NAMALWA (cell line): ENCODE data around the gene PSMA6.
A peak's percentile ranks its signal among the peaks of the same experiment; 100 is the strongest.
"Not testable (repeated sequence)": the region's sequence is repeated elsewhere in the genome, so short reads cannot be mapped to it uniquely, and the experiment has no call there.

Experiments
- DNase-seq: peaks from one replicate; pipeline ENCODE4 v3.0.0-alpha.2; 2015; ENCODE audit warnings: low spot score

The PSMA6 gene

DNA sequence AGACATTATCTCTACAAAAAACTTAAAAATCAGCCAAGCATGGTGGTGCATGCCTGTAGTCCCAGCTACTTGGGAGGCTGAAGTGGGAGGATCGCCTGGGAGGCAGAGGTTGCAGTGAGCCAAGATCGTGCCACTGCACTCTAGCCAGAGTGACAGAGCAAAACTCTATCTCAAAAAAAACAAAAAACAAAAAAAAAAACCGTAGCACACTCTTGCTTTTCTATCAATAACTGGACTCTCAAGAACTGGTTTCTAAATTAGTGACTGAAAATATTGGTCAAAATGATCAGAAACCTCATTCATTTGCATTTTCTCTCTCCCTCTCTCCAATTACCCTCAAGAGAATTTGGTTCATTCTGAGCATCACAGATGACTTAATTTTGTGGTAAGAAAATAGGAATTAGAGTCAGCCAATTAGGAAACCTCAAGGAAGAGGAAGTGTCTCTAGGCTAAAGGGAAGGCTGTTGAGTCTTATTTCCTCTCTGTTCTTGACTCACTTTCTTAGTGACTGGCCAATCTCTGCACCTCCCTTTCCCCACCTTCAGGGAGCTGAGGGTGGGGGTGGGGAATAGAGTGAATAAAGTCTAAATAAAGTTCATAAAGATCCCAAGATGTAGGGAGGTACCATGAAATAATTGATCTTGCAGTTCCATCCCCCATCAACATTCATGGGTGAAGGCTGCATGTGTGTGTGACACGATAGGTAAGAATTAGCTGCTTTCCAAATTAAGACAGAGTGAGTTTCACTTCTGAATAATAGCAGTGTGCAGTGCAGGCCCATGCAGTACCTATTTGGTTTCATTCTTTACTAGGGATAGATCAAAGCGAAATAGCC, 6.8 kb upstream of the PSMA6 start:
- peak; percentile 68 for DNase-seq

- peak; percentile 38 for DNase-seq
Observed at GRCh38 chr14:35286003-35286600, 6.1 kb upstream of the PSMA6 start.

DNA sequence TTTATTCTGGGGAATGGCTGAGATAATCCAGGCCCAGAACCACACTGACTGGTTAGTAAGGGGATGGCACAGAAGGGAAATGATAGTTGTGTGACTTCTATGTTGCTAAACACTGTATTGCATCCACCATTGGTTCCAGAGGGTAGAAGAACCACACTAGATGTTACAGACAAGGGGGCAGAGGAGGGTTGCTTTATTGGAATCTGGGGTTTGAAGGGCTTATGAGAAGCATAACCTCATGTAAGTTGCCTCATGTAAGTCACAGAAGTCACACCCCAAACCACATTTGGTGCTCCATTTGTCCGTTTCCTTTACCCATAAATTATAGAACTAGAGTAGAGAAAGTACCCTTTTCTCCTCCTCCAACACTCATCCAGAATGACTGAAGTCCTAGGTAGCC, 5.5 kb upstream of the PSMA6 start:
- peak; percentile 24 for DNase-seq

DNA sequence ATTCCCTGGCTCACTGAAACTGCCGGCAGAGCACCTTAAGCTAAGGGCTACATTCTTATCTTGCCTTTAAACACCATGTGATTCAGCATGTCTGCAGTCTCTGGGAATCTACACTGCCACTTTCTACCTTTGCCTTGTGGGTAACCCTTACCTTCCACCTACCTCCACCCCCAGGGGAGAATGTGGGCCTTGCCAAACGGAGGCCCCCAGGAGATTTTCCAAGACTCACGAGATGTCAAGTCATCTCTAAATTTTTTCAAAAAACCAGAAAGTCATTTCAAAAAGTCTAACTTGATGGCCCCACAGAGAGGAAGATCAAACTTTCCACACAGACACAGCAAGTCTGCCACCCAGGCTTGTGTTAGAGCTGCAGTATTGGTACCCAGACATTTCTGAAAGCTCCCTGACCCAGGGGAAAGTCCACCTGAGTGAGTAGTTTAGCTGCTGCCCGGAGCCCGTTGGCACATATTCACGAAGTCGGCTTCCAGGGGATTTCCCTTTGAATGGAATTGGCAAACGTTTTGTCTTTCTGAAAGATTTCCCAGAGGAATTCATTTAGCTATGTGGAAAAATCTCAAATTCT, 4.7 kb upstream of the PSMA6 start:
- DNase-seq, result no peak

GRCh38 chr14:35289623-35290022, 2.6 kb upstream of the PSMA6 start:
- no peak for DNase-seq

DNA sequence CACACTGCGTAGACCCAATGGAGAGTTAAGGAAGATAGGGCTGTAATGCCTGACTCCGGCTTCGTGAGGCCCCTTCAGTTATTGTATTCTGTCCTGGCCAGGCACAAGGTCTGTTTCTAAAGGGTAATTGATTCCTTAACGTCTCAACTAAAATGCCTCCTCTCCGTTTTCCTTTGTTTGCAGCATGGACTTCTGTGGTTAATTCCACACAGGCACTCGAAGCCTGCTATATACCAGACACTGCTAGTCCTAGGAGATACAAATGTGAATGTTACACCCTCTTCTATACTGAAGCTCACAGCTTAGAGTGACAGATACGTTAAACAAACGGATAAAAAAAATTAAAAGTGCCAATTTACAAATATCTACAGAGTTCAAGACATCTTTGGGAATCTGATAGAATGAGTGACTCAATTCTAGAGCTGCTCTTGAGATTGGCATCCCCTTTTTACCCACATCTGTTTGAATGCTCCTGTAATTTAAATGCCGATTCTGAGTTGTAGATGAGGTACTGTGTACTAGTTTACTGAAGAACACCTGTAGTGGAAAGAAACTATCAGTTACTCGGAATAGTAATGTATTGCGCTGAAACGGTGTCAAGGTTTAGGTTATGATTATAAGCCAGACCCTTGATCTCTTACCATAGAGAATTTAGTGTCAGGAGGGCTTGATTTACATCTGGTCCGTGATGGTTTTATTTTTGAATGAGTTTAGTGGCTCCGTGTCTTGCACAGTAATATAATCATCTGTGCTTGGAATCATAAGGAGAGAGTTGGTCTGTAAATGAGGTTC, 784 bp downstream of the PSMA6 start:
- DNase-seq, result peak; percentile 23

DNA sequence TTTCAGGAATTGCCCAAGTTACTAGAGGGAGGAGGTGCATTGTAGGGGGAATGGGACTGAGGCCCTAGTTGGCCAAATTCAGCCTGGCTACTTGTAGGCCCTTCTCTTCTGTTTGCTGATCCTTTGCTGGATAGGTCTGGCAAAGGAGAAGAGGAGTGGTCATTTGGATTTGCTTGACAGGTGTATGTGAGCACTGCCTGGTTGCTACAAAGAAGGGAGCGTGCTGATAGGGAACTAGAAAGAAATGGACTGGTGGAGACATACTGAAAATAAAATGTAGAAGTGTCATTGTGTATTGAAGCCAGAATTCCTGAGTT, 3.6 kb downstream of the PSMA6 start:
- no peak for DNase-seq

GRCh38 chr14:35296545-35296944, 4.4 kb downstream of the PSMA6 start:
- DNase-seq, result no peak

DNA sequence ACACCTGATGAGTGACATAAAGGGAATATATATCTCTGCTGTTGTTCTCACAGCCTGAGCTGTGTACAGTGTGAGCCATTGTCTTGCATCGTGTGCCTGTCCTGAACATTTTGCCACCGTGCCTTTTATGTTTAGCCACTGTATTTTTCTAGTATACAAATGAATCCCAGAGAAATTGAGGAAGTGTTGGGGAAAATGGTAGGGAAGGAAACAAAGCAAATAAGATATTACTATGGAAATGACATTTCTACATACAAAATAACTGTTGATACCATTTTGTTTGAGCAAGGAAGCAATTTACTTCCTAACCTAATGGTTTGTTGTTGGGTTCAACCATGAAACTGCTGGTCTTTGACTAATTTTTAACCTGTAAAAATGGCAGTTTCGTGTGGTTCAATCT, 5.5 kb downstream of the PSMA6 start:
- no peak for DNase-seq

DNA sequence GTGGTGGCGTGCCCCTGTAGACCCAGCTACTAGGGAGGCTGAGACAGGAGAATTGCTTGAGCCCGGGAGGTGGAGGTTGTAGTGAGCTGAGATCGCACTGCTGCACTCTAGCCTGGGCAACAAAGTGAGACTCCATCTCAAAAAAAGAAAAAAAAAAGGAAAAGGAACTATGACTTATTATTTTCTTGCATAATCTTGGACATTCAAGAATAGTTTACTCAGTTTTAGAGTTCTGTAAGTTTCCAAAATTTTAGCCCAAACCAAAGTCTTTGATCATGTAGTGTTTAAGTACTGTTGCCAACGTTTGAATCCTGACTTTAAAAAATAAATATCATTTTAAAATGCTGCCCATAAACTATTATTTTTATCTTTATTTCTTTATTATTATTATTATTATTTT, 6.2 kb downstream of the PSMA6 start:
- DNase-seq, result no peak

- DNase-seq, result no peak
Observed at GRCh38 chr14:35299708-35300107, 7.5 kb downstream of the PSMA6 start.

DNA sequence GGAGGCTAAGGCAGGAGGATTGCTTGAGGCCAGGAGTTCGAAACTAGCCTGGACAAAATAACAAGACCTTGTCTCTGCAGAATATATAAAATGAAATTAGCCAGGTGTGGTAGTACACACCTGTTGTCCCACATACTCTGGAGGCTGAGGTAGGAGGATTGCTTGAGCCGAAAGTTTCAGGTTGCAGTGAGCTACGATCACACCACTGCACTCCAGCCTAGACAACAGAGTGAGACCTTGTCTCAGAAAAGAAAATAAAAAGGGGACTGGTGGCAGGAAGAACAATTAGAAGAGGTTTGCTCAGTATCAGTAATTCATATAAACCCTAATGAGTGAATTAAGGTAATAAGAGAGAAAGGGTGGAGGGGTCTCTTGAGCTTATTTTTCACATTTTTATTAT, 8.0 kb downstream of the PSMA6 start:
- no peak for DNase-seq

DNA sequence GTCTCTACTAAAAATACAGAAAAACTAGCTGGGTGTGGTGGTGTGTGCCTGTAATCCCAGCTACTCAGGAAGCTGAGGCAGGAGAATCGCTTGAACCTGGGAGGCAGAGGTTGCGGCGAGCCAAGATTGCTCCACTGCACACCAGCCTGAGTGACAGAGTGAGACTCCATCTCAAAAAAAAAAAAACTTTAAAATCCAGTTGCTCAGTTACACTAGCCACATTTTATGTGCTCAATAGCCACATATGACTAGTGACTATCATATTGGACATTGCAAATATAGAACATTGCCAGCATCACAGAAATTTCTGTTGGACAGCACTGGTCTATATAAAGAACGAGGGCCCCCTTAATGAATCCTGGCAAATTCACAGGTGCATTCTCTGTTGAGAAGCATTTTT, 9.2 kb downstream of the PSMA6 start:
- not testable (repeated sequence) for DNase-seq

GRCh38 chr14:35301735-35302528, 9.8 kb downstream of the PSMA6 start:
- DNase-seq, result no peak

GRCh38 chr14:35303149-35303935, 11.2 kb downstream of the PSMA6 start:
- DNase-seq, result no peak

DNA sequence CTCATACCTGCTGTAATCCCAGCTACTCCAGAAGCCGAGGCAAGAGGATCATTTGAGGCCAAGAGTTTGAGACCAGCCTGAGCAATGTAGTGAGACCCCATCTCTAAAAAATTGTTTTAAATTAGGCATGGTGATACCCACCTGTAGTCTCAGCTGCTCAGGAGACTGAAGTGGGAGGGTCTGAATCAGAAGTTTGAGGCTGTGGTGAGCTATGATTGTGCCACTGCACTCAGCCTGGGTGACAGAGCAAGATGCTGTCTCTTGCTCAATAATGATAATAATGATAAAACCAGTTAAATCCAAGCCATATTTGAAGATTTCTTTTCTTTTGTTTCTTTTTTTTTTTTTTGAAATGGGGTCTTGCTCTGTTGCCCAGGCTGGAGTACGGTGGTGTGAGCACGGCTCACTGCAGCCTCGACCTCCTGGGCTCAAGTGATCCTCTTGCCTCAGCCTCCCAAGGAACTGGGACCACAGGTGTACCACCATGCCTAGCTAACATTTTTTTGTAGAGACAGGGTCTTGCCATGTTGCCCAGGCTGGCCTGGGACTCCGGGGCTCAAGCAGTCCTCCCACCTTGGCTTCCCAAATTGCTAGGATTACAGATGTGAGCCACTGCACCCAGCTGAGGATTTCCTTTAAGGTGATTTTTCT, 12.8 kb downstream of the PSMA6 start:
- DNase-seq, result no peak

GRCh38 chr14:35305633-35306032, 13.5 kb downstream of the PSMA6 start:
- no peak for DNase-seq

GRCh38 chr14:35306114-35306513, 13.9 kb downstream of the PSMA6 start:
- no peak for DNase-seq

GRCh38 chr14:35317820-35318219, 25.6 kb downstream of the PSMA6 start:
- no peak for DNase-seq

DNA sequence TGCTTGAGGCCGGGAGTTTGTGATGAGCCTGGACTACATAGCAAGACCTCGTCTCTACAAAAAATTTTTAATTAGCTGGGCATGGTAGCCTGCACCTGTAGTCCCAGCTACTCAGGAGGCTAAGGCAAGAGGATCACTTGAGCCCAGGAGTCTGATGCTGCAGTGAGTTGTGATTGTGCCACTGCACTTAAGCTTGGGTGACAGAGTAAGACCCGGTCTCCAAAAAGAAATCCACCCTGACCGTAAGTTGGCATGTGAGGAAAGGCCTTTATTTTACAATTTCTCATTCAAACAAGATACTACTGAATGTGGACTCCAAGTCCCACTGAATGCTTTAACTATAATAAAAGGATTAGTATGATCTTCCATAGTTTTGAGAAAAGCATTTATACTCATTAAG, 27.3 kb downstream of the PSMA6 start:
- no peak for DNase-seq

- no peak for DNase-seq
Observed at GRCh38 chr14:35320472-35320871, 28.3 kb downstream of the PSMA6 start.
